Osteoblast (primary cell): ENCODE measurements around the gene NOXA1. TPM values are rescaled to one million over a fixed set of nuclear protein-coding genes. Genes with fewer than 3 reads are reported as not detected.

Source experiments
- DNase-seq: peaks from one replicate; pipeline ENCODE4 v3.0.0; 2011; ENCODE audit warnings: low spot score, mixed read lengths; ENCODE audit not compliant: insufficient read length; ENCODE audit errors: missing footprints
- H2AFZ ChIP-seq: 2 replicates; pipeline ENCODE4 v1.6.0; 2011; ENCODE audit warnings: mild to moderate bottlenecking, low read length
- H3K27ac ChIP-seq: 2 replicates; pipeline ENCODE4 v1.5.1; 2011; ENCODE audit warnings: mild to moderate bottlenecking, low read depth, low read length, moderate library complexity
- H3K27me3 ChIP-seq: 2 replicates; pipeline ENCODE4 v1.6.0; 2012; ENCODE audit warnings: mild to moderate bottlenecking, control low read depth, inconsistent platforms, low read length, moderate library complexity; ENCODE audit not compliant: insufficient read depth
- H3K36me3 ChIP-seq: 2 replicates; pipeline ENCODE4 v1.5.1; 2011; ENCODE audit warnings: mild to moderate bottlenecking, low read length, control low read depth, moderate library complexity; ENCODE audit not compliant: insufficient read depth
- H3K4me1 ChIP-seq: 2 replicates; pipeline ENCODE4 v1.5.1; 2011; ENCODE audit warnings: mild to moderate bottlenecking, low read length, control low read depth, moderate library complexity; ENCODE audit not compliant: insufficient read depth
- H3K4me2 ChIP-seq: 2 replicates; pipeline ENCODE4 v1.6.0; 2011; ENCODE audit warnings: mild to moderate bottlenecking, low read length; ENCODE audit not compliant: insufficient read depth
- H3K4me3 ChIP-seq: fragments of 200-600 bp; sonication (generic); 3 replicates; pipeline ENCODE4 v1.5.1; 2012; ENCODE audit warnings: mild to moderate bottlenecking, low read length, inconsistent platforms; ENCODE audit not compliant: insufficient read depth
- H3K79me2 ChIP-seq: 2 replicates; pipeline ENCODE4 v1.6.0; 2012; ENCODE audit warnings: mild to moderate bottlenecking, low read length, control low read depth, inconsistent platforms; ENCODE audit not compliant: insufficient read depth
- H3K9me3 ChIP-seq: 2 replicates; pipeline ENCODE4 v1.5.1; 2011; ENCODE audit warnings: low read depth, low read length, control low read depth
- H4K20me1 ChIP-seq: 2 replicates; pipeline ENCODE4 v1.6.0; 2012; ENCODE audit warnings: mild to moderate bottlenecking, low read length, control low read depth; ENCODE audit not compliant: insufficient read depth
- CTCF ChIP-seq: IDR thresholded peaks from 2 replicates; pipeline ENCODE4 v1.5.1; 2011; ENCODE audit warnings: mild to moderate bottlenecking, low read depth, low read length, moderate library complexity; ENCODE audit errors: extremely low read depth
- total RNA-seq: library from RNA; depleted of rRNA; stranded (reverse); fragments of >200 nt; gene quantifications from 2 replicates; pipeline ENCODE4 v1.2.3, GENCODE V29; 2012

The NOXA1 gene
- total RNA-seq, 1 donor, result 0.36 TPM

- peak; percentile 58 for DNase-seq
- Histone ChIP-seq H3K4me2 (no peak overlapping the region), H3K27ac (no peak overlapping the region), H3K27me3 (no peaks in the 10 kb centered on the region), H2AFZ (no peak overlapping the region), H3K4me3 (no peak overlapping the region), H4K20me1 (peaks cover 39% of the 10 kb centered on the region), H3K9me3 (no peaks in the 10 kb centered on the region), H3K4me1 (peaks cover 31% of the 10 kb centered on the region), H3K79me2 (peaks cover 11% of the 10 kb centered on the region), H3K36me3 (peaks cover 23% of the 10 kb centered on the region)
- TF ChIP-seq CTCF, result no peak
Observed at GRCh38 chr9:137455359-137455991, 32.3 kb downstream of the NOXA1 start.

- peaks cover 31% of the 10 kb centered on the region for H3K4me1 ChIP-seq
- H3K36me3 ChIP-seq, result peaks cover 23% of the 10 kb centered on the region
- H3K4me2 ChIP-seq, result peak overlapping the region; percentile 48
- H2AFZ ChIP-seq, result no peak overlapping the region
- H3K9me3 ChIP-seq, result no peaks in the 10 kb centered on the region
- peaks cover 39% of the 10 kb centered on the region for H4K20me1 ChIP-seq
- H3K4me3 ChIP-seq, result peak overlapping the region; percentile 31
- H3K79me2 ChIP-seq, result peaks cover 11% of the 10 kb centered on the region
- H3K27ac ChIP-seq, result peak overlapping the region; percentile 63
- peak; percentile 98 for DNase-seq
- TF ChIP-seq CTCF, result no peak
- H3K27me3 ChIP-seq, result no peaks in the 10 kb centered on the region
Observed at GRCh38 chr9:137456061-137456863, 33.1 kb downstream of the NOXA1 start.

GRCh38 chr9:137456864-137457405 lies 33.7 kb downstream of the NOXA1 start:
- no peak for DNase-seq
- Histone ChIP-seq H3K27ac (peak overlapping the region; percentile 63), H3K79me2 (peaks cover 11% of the 10 kb centered on the region), H3K4me3 (peak overlapping the region; percentile 31), H2AFZ (no peak overlapping the region), H3K4me1 (peaks cover 31% of the 10 kb centered on the region), H3K4me2 (peak overlapping the region; percentile 48), H4K20me1 (peaks cover 39% of the 10 kb centered on the region), H3K36me3 (peaks cover 23% of the 10 kb centered on the region), H3K27me3 (no peaks in the 10 kb centered on the region), H3K9me3 (no peaks in the 10 kb centered on the region)
- no peak for TF ChIP-seq CTCF
